Keratinocyte (primary cell): ENCODE data around the gene TP53I3.

Experiments used
- EZH2 ChIP-seq: IDR thresholded peaks from one replicate; pipeline ENCODE4 v1.6.1; 2012; ENCODE audit warnings: inconsistent platforms, mild to moderate bottlenecking, low read length, moderate library complexity
- TF ChIP-seq, protein P1 (sequence below), 3 experiments: IDR thresholded peaks in 1 of 3; conservative IDR thresholded peaks in 1 of 3; optimal IDR thresholded peaks in 1 of 3; 2 replicates in 2 of 3; 3 replicates in 1 of 3; pipeline versions ENCODE3 to v1.5.1; 2011; ENCODE audit warnings: low read length in 3 of 3, mild to moderate bottlenecking in 3 of 3, moderate library complexity in 2 of 3, control low read depth in 1 of 3, inconsistent platforms in 1 of 3; ENCODE audit not compliant: insufficient read depth in 2 of 3; ENCODE audit errors: extremely low read depth in 1 of 3

DNA sequence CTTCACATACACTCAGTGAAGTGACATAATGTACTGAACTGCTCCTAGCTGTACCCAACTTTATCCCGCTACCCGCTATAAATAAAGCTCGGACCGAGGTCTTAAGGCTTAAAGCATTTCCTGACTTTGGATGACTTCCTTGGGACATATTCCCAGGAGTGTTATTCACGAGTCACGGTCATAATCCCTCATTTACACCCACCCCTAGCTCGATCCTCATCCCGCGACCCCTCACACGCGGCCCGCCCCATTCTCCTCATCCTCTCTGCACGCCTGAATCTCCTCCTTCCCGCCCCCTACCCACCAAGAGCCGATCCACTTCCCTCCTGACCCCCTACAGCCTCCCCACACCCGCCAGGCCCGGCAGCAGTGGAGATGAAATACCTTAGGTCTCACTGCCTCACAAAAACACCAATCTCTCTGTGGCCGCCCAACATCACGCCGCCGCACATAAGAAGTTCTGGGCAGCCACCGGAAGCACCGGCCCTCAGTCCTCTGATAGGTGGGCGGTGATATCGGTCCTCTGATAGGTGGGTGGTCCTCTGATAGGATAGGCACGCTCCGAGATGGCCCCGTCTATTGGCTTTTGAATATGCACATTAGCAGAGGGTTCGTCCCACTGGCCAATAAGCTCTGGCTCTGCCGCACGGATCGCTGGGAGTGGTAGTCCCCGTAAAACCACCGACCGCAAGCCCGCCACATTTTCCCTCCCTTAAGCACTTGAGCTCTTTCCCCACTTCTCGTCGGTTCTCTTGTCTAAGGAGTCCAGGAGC, 37.5 kb downstream of the TP53I3 start, which contains the start of gene WDCP:
- TF ChIP-seq, protein P1, sequence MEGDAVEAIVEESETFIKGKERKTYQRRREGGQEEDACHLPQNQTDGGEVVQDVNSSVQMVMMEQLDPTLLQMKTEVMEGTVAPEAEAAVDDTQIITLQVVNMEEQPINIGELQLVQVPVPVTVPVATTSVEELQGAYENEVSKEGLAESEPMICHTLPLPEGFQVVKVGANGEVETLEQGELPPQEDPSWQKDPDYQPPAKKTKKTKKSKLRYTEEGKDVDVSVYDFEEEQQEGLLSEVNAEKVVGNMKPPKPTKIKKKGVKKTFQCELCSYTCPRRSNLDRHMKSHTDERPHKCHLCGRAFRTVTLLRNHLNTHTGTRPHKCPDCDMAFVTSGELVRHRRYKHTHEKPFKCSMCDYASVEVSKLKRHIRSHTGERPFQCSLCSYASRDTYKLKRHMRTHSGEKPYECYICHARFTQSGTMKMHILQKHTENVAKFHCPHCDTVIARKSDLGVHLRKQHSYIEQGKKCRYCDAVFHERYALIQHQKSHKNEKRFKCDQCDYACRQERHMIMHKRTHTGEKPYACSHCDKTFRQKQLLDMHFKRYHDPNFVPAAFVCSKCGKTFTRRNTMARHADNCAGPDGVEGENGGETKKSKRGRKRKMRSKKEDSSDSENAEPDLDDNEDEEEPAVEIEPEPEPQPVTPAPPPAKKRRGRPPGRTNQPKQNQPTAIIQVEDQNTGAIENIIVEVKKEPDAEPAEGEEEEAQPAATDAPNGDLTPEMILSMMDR (optimal IDR thresholded peaks at IDR 0.05 in 1 of 3, IDR thresholded peaks at IDR 0.05 in 1 of 3, conservative IDR thresholded peaks at IDR 0.05 in 1 of 3; ENCODE audit: extremely low read depth in 1 of 3, insufficient read depth in 2 of 3, low read length in 3 of 3), result no peak
- TF ChIP-seq EZH2, result no peak
